ENCODE results near the gene CHMP3.

The CHMP3 gene

GRCh38 chr2:86533589-86533988 lies 29.7 kb downstream of the CHMP3 start:
- Histone ChIP-seq H3K4me1 (ENCODE audit: control insufficient read depth, insufficient read depth, low read length, poor library complexity, severe bottlenecking) (no peaks in the 10 kb centered on the region), H3K9me3 (ENCODE audit: control insufficient read depth, low read length) (peaks cover 16% of the 10 kb centered on the region), H3K27ac (ENCODE audit: low read depth, low read length, severe bottlenecking) (no peak overlapping the region), H3K4me3 (ENCODE audit: extremely low read depth, insufficient read depth, low read length, poor library complexity, severe bottlenecking) (no peak overlapping the region), H3K36me3 (ENCODE audit: control insufficient read depth, insufficient read depth, low read length) (peaks cover 10% of the 10 kb centered on the region)
- WGBS, 2 experiments (ENCODE audit: insufficient coverage in 2 of 2): 100% methylated on average over 2 to 3 of the region's 3 CpGs

- H3K4me3 ChIP-seq (ENCODE audit: extremely low read depth, insufficient read depth, low read length, poor library complexity, severe bottlenecking): no peak overlapping the region
- no peak overlapping the region for H3K27ac ChIP-seq (ENCODE audit: low read depth, low read length, severe bottlenecking)
- H3K36me3 ChIP-seq (ENCODE audit: control insufficient read depth, insufficient read depth, low read length): peaks cover 16% of the 10 kb centered on the region
- WGBS, 2 experiments (ENCODE audit: insufficient coverage in 2 of 2): 90 to 100% methylated on average over 4 to 7 of the region's 11 CpGs
- H3K4me1 ChIP-seq (ENCODE audit: control insufficient read depth, insufficient read depth, low read length, poor library complexity, severe bottlenecking): no peaks in the 10 kb centered on the region
- H3K9me3 ChIP-seq (ENCODE audit: control insufficient read depth, low read length): no peaks in the 10 kb centered on the region
Measured at GRCh38 chr2:86525421-86526340, 37.6 kb downstream of the CHMP3 start.

GRCh38 chr2:86523491-86523890 lies 39.8 kb downstream of the CHMP3 start:
- peaks cover 7% of the 10 kb centered on the region for H3K9me3 ChIP-seq (ENCODE audit: control insufficient read depth, low read length)
- peaks cover 17% of the 10 kb centered on the region for H3K36me3 ChIP-seq (ENCODE audit: control insufficient read depth, insufficient read depth, low read length)
- WGBS, 2 experiments (ENCODE audit: insufficient coverage in 2 of 2): no CpG with 5 or more reads among the region's 4 CpGs
- no peak overlapping the region for H3K27ac ChIP-seq (ENCODE audit: low read depth, low read length, severe bottlenecking)
- no peak overlapping the region for H3K4me3 ChIP-seq (ENCODE audit: extremely low read depth, insufficient read depth, low read length, poor library complexity, severe bottlenecking)
- H3K4me1 ChIP-seq (ENCODE audit: control insufficient read depth, insufficient read depth, low read length, poor library complexity, severe bottlenecking): no peaks in the 10 kb centered on the region

- Histone ChIP-seq H3K9me3 (ENCODE audit: control insufficient read depth, low read length) (peaks cover 7% of the 10 kb centered on the region), H3K27ac (ENCODE audit: low read depth, low read length, severe bottlenecking) (no peak overlapping the region), H3K4me3 (ENCODE audit: extremely low read depth, insufficient read depth, low read length, poor library complexity, severe bottlenecking) (no peak overlapping the region), H3K4me1 (ENCODE audit: control insufficient read depth, insufficient read depth, low read length, poor library complexity, severe bottlenecking) (no peaks in the 10 kb centered on the region), H3K36me3 (ENCODE audit: control insufficient read depth, insufficient read depth, low read length) (peaks cover 17% of the 10 kb centered on the region)
- WGBS, 2 experiments (ENCODE audit: insufficient coverage in 2 of 2): 96 to 100% methylated on average over 2 of the region's 2 CpGs
Measured at GRCh38 chr2:86522711-86523110, 40.5 kb downstream of the CHMP3 start.

- no peak overlapping the region for H3K4me3 ChIP-seq (ENCODE audit: extremely low read depth, insufficient read depth, low read length, poor library complexity, severe bottlenecking)
- 100% methylated on average over 1 of the region's 1 CpG; no CpG with 5 or more reads in 1 of the 2 experiments for WGBS, 2 experiments (ENCODE audit: insufficient coverage in 2 of 2)
- H3K27ac ChIP-seq (ENCODE audit: low read depth, low read length, severe bottlenecking): no peak overlapping the region
- no peaks in the 10 kb centered on the region for H3K4me1 ChIP-seq (ENCODE audit: control insufficient read depth, insufficient read depth, low read length, poor library complexity, severe bottlenecking)
- peaks cover 7% of the 10 kb centered on the region for H3K9me3 ChIP-seq (ENCODE audit: control insufficient read depth, low read length)
- peaks cover 16% of the 10 kb centered on the region for H3K36me3 ChIP-seq (ENCODE audit: control insufficient read depth, insufficient read depth, low read length)
Measured at GRCh38 chr2:86521922-86522321, 41.3 kb downstream of the CHMP3 start.

- H3K4me3 ChIP-seq (ENCODE audit: extremely low read depth, insufficient read depth, low read length, poor library complexity, severe bottlenecking): no peak overlapping the region
- peaks cover 11% of the 10 kb centered on the region for H3K36me3 ChIP-seq (ENCODE audit: control insufficient read depth, insufficient read depth, low read length)
- peaks cover 7% of the 10 kb centered on the region for H3K9me3 ChIP-seq (ENCODE audit: control insufficient read depth, low read length)
- no peaks in the 10 kb centered on the region for H3K4me1 ChIP-seq (ENCODE audit: control insufficient read depth, insufficient read depth, low read length, poor library complexity, severe bottlenecking)
- WGBS, 2 experiments (ENCODE audit: insufficient coverage in 2 of 2): no CpG with 5 or more reads among the region's 1 CpG
- H3K27ac ChIP-seq (ENCODE audit: low read depth, low read length, severe bottlenecking): no peak overlapping the region
Measured at GRCh38 chr2:86520153-86520552, 43.1 kb downstream of the CHMP3 start.

GRCh38 chr2:86519349-86519748 lies 43.9 kb downstream of the CHMP3 start:
- H3K9me3 ChIP-seq (ENCODE audit: control insufficient read depth, low read length): peaks cover 7% of the 10 kb centered on the region
- 88% methylated on average over 1 of the region's 1 CpG; no CpG with 5 or more reads in 1 of the 2 experiments for WGBS, 2 experiments (ENCODE audit: insufficient coverage in 2 of 2)
- no peak overlapping the region for H3K4me3 ChIP-seq (ENCODE audit: extremely low read depth, insufficient read depth, low read length, poor library complexity, severe bottlenecking)
- H3K36me3 ChIP-seq (ENCODE audit: control insufficient read depth, insufficient read depth, low read length): peaks cover 11% of the 10 kb centered on the region
- H3K4me1 ChIP-seq (ENCODE audit: control insufficient read depth, insufficient read depth, low read length, poor library complexity, severe bottlenecking): no peaks in the 10 kb centered on the region
- H3K27ac ChIP-seq (ENCODE audit: low read depth, low read length, severe bottlenecking): no peak overlapping the region

- no peak overlapping the region for H3K27ac ChIP-seq (ENCODE audit: low read depth, low read length, severe bottlenecking)
- no peaks in the 10 kb centered on the region for H3K4me1 ChIP-seq (ENCODE audit: control insufficient read depth, insufficient read depth, low read length, poor library complexity, severe bottlenecking)
- no peak overlapping the region for H3K4me3 ChIP-seq (ENCODE audit: extremely low read depth, insufficient read depth, low read length, poor library complexity, severe bottlenecking)
- H3K36me3 ChIP-seq (ENCODE audit: control insufficient read depth, insufficient read depth, low read length): peaks cover 11% of the 10 kb centered on the region
- 94 to 100% methylated on average over 2 to 3 of the region's 3 CpGs for WGBS, 2 experiments (ENCODE audit: insufficient coverage in 2 of 2)
- peaks cover 7% of the 10 kb centered on the region for H3K9me3 ChIP-seq (ENCODE audit: control insufficient read depth, low read length)
Measured at GRCh38 chr2:86518481-86518880, 44.8 kb downstream of the CHMP3 start.

- 90% methylated on average over 2 of the region's 5 CpGs; no CpG with 5 or more reads in 1 of the 2 experiments for WGBS, 2 experiments (ENCODE audit: insufficient coverage in 2 of 2)
- Histone ChIP-seq H3K4me1 (ENCODE audit: control insufficient read depth, insufficient read depth, low read length, poor library complexity, severe bottlenecking) (peaks cover 5% of the 10 kb centered on the region), H3K4me3 (ENCODE audit: extremely low read depth, insufficient read depth, low read length, poor library complexity, severe bottlenecking) (no peak overlapping the region)
Measured at GRCh38 chr2:86513948-86514660, 49.1 kb downstream of the CHMP3 start.

GRCh38 chr2:86512892-86513291 lies 50.4 kb downstream of the CHMP3 start:
- 100% methylated on average over 1 of the region's 2 CpGs; no CpG with 5 or more reads in 1 of the 2 experiments for WGBS, 2 experiments (ENCODE audit: insufficient coverage in 2 of 2)
- Histone ChIP-seq H3K36me3 (ENCODE audit: control insufficient read depth, insufficient read depth, low read length) (peaks cover 20% of the 10 kb centered on the region), H3K4me1 (ENCODE audit: control insufficient read depth, insufficient read depth, low read length, poor library complexity, severe bottlenecking) (peaks cover 10% of the 10 kb centered on the region), H3K27ac (ENCODE audit: low read depth, low read length, severe bottlenecking) (no peak overlapping the region), H3K9me3 (ENCODE audit: control insufficient read depth, low read length) (no peaks in the 10 kb centered on the region), H3K4me3 (ENCODE audit: extremely low read depth, insufficient read depth, low read length, poor library complexity, severe bottlenecking) (no peak overlapping the region)

More at GRCh38 chr2:86513948-86514660, 49.1 kb downstream of the CHMP3 start:
- H3K36me3 ChIP-seq (ENCODE audit: control insufficient read depth, insufficient read depth, low read length): peaks cover 9% of the 10 kb centered on the region
- no peak overlapping the region for H3K27ac ChIP-seq (ENCODE audit: low read depth, low read length, severe bottlenecking)
- no peaks in the 10 kb centered on the region for H3K9me3 ChIP-seq (ENCODE audit: control insufficient read depth, low read length)

Measured in mesodermal cell (in vitro differentiated cells).